ENCODE measurements around the gene DPM3.
"Not testable (repeated sequence)": the region's sequence is repeated elsewhere in the genome, so short reads cannot be mapped to it uniquely, and the experiment has no call there.

Gene DPM3

DNA sequence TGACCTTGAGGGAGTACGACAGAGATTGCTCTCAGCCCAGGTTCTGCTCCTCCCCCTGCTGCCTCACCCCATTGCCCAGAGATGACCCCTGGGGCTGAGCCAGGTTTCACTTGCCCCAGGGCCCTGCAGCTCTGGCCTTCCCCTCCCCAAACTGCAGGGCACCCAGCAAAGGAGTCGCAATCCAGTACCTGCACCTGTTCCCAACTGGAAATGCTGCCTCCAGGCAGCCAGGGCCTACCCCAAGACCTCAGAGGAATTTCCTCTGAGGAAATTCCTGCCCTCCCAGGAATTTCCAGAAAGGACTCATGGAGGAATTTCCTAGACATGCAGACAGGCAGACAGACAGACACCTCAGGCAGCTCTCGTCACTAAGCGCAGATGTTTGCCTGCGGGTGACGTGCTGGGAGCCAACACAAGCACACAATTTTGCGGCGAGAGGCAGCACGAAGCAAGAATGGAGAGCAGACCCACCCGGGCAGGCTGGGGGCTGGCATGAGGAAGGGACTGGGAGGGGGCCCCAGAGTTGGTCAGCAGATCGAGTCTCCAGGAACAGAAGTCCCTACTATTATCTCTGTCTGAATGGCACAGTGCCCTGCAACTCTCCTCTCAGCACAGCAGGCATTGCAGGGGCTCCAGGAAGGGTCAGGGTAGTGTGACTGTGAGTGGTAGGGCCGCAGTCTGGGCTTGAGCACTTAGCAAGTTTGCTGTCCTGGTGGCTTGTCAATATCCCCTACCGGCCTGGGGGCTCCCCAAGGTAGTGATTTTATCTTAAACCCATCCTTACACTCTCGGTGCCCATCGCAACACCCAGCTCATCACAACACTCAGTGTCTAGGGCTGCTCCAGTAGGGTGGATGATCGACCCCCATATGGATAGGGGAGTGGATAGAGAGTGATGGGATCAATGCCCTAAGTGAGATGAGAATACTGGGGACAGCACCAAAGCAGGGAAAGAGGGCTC, 15.5 kb downstream of the DPM3 start:
- DNase-seq, result no peak

DNA sequence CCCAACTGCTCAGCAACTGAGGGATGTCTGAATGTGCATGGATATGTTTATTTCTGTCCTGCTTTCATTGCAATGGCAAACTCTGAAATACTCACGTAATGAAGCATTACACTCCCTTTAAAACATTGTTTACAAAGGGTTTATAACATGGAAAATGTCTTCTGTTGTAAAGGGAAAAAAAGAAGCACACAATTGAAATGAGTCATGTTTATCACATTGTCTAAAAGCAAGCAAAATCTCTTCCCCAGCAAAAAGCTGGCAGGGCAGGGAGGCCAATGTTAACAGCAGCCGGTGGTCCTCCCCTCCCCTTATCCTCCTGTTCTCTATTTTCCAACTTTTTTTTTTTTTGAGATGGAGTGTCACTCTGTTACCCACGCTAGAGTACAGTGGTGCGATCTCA, 16.5 kb downstream of the DPM3 start:
- DNase-seq, result peak; percentile 74

DNA sequence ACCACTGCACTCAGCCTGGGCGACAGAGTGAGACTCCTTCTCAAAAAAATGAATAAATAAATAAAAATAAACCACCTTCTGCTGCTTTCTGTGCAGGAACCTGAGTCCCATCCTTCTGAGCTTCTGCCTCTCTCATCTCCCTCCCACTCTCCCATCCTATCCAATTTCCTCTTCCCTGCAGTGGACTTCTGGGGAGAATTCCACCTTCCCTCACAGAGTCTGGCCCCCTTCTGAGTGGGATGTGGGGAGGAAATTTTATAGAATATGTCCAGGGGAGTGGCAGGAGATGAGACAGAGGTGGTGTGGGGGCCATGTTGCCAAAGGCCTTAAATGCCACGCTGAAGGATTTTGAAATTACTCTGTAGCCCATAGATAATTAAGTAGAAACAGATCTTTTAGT, 18.0 kb downstream of the DPM3 start:
- DNase-seq, result no peak

DNA sequence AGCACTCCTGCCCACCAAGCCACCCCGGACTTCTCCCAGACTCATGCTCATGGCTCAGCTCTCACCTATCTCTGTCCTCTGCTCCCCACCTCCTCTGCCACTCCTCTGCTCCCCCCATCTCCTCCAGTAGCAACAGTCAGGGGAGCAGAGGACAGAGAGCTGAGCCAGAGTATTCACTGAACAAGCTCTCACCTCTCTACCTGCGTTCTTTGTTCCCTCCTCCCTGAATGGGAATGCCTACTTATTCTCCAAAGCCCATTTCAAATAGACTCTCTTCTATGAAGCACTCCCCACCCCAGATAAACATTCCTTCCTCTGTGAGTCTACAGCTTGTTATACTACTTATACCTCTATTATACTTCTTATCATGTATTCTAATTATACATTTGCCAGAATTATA, 19.1 kb downstream of the DPM3 start:
- no peak for DNase-seq

DNA sequence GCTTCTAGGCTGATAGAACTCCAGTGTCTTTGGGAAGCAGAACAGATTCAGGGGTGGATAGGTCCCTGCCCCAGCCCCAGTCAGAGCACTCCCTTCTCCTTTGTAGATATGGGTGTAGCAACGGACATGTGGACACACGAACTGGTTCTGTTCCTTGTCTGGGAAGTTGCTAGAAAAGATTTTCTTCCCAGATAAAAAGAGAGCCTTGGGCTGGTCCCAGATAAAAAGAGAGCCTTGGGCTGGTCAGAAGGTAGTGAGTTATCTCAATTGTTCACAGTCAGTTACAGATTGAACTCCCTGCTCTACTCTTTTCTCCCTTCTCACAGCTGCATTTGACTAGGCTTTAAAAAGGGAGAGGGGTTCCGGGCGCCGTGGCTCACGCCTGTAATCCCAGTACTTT, 20.1 kb downstream of the DPM3 start:
- DNase-seq, result no peak

DNA sequence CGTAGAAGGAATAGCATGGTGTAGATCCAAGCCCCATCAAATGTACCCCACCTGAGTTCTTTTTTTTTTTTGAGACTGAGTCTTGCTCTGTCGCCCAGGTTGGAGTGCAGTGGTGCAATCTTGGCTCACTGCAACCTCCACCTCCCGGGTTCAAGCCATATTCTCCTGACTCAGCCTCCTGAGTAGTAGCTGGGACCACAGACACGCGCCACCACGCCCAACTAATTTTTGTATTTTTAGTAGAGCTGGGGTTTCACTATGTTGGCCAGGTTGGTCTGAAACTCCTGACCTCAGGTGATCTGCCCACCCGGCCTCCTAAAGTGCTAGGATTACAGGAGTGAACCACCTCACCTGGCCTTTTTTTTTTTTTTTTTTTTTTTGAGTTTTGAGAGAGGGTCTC, 22.2 kb downstream of the DPM3 start:
- DNase-seq, result not testable (repeated sequence)

DNA sequence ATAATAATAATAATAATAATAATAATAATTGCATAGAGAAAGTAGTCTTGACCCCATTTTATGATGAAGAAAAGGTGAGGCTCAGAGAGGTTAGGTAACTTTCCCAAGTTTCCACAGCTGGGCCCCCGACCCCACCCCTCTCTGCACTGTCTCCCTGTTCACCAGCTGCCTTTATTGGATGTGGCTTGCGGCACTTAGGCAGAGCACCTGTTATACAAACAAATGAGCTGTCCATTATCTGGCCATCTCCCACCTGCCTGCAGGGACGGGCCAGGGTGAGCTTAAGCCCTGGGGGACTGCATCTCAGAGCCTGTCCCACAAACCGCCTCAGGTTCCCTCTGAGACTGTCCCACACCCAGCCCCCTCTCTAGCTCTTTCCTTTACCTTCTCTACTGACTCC, 22.7 kb downstream of the DPM3 start:
- peak; percentile 87 for DNase-seq

DNA sequence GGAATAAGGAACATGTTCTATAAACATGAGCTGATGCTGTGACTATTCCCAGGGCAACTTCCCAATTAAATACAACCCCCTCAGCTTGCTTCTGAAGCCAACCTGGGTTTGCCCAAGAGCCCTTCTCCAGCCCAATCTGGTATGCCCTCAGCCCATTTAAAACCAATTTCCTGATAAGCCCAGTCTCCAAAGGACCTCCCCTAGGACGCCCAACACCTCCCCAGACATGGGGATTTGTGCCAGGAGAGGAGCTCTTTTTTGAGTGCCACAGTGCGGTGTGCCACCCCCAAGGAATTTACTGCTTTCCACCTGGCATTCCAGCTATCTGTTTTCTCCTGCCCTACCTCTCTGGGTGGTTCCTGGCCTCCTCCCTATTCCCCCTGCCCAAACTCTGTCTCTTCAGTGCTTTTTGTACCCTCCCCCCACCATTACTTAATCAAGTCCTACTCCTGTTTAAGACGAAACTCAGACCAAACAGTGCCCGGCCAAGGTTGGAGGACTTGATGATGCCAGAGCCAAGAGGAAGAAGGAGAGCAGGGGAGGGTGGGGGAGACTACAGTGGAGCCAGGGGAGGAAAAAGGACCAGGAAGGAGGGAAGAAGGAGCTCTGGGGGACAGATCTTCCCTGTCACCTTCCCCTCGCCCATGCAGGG, 24.1 kb downstream of the DPM3 start:
- DNase-seq, result no peak

DNA sequence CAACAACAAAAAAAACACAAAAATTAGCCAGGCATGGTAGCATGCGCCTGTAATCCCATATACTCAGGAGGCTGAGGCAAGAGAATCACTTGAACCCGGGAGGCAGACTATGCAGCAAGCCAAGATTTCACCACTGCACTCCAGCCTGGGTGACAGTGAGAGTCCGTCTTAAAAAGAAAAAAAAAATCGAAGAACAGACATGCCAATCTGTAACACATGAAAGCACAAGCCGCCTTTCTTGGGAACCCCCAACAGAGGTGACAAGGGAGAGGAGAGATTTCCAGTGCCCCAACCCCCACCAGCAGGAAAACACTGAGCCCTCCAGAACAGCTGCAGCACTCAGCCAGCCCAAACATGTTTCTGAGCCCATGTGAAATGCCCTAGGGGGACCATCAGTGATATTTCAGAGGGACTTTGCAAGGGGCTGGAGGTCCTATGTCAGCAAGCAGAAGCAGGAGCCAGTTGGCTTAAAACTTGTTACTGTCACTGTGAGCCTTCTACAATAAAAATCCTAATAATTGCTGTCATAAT, 26.8 kb downstream of the DPM3 start:
- DNase-seq, result no peak

DNA sequence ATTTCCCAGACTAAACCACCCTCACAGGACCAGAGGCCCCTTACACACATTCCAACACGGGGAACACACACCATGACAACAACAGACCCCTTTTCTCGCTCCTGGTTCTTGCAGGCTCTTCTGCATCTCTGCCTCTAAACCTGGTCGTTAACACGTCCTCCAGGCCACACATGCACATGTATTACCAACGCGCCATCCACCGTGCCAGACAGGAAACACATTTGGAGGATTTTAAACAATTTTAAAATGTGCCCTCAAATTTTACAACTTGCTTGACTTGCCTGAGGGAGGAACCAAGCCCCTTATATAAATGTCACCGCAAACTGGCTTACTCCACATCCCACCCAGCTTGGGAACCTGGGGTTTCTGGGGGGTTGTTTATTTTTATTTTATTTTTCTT, 29.5 kb downstream of the DPM3 start:
- no peak for DNase-seq

DNA sequence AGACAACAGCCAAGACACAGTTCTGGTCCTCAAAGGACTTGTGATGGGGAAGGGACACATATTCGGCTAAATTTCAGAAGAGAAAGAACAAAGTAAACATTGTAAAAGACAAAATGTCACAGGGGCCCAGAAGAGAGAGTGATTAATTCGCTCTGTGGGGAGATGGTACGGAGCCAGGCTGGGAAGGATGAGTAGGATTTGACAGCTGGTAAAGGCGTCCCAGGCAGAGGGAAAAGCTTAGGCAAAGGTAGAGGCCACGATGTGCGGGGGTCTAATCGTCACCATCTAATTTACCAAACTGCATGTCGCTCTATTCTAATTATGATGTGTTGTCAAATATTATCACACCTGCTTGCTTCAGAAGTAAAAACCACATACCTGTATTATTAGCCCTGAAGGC, 29.9 kb downstream of the DPM3 start:
- DNase-seq, result no peak

DNA sequence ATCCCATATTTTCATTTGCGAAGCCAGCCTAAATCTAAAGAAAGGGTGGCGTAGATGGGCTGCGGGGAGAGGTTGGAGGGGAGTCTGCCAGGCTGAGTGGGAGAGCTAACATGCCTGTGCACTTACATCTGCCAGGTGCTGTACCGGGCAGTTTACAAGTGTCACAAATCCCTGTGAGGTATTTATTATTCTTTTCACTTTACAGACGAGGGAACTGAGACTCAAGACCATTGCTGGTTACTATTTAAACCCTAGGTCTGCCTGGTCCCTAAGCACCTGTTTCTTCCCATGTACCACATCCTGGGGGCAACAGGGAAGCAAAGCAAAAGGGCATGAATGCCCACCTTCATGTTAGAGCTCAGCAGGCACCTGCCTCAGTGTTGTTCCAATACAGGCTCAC, 32.0 kb downstream of the DPM3 start:
- no peak for DNase-seq

DNA sequence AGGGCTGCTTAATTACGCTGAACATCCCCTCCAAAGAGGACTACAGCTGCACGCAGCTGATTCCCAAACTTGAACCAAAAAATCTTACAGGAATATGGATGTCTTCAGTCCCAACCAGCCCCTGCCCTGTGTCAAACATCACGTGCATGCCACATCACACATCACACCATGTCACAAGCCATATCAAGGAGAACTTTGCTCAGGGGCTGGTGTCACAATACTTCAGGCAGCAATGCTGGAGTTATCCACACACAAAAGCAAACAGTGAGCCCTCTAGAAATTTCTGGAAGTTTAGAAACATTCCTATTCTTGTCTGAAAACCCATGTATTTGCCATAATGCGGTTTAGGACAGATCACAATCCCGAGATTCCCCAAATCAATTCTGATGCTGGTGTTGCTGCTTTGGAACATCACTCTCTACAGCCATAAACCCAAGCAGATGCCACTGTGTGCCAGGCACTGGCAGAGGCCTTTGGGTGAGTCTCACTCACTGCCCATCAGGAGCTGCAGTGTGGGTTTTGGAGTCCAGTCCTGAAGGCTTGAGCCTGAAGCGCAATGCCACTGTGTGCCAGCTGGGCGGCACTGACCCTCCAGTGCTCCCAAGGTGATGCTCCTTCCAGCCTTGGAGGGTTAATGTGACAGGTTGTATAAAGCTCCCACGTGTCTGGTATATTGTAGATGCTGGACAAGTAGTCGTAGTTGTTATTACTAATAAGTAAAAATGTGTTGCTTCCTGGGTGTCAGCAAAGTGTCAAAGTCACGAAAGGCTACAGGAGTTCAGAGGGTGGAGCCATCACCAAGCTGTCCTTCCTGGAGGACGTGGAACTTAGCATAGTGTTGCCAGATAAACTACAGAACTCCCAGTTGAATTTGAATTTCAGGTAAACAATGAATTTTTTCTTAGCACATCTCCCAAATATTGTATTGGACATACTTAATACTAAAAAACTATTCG, 32.7 kb downstream of the DPM3 start:
- no peak for DNase-seq

DNA sequence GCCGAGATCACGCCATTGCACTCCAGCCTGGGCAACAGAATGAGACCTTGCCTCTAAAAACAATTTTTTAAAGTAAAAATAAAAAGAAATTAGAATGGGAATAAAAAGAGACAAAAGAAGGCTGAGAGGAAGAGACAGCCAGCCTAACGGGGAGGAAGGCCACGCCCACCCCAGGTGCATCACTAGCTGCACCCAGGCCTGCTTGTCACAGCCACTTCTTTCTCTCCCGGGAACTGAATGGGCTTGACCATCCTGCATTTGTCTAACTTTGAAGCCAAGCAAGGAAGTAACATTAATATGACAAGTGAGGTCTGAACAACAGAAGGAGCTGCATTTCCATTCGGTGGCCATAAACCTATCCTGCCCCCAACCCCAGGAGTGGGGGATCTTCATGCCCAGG, 33.5 kb downstream of the DPM3 start:
- DNase-seq, result peak; percentile 44

DNA sequence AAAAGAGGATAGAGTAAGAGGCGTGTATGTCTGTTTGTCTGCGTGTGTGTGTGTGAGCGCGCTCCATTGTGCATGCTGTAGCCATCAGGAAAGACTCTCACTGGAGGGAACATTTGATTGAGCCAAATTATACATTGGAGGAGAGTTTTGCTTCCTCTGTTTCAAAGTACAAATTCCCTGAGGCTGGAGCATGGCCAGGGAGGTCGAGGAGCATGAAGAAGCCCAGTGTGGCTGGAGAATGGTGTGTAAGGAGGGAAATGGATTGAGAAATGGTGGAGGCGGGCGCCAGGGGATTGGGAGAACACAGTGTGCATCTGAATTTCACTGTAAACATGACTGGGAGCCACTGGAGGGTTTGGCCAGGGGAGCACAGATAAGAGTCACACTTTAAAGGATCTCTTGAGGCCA, 34.7 kb downstream of the DPM3 start:
- DNase-seq, result no peak

DNA sequence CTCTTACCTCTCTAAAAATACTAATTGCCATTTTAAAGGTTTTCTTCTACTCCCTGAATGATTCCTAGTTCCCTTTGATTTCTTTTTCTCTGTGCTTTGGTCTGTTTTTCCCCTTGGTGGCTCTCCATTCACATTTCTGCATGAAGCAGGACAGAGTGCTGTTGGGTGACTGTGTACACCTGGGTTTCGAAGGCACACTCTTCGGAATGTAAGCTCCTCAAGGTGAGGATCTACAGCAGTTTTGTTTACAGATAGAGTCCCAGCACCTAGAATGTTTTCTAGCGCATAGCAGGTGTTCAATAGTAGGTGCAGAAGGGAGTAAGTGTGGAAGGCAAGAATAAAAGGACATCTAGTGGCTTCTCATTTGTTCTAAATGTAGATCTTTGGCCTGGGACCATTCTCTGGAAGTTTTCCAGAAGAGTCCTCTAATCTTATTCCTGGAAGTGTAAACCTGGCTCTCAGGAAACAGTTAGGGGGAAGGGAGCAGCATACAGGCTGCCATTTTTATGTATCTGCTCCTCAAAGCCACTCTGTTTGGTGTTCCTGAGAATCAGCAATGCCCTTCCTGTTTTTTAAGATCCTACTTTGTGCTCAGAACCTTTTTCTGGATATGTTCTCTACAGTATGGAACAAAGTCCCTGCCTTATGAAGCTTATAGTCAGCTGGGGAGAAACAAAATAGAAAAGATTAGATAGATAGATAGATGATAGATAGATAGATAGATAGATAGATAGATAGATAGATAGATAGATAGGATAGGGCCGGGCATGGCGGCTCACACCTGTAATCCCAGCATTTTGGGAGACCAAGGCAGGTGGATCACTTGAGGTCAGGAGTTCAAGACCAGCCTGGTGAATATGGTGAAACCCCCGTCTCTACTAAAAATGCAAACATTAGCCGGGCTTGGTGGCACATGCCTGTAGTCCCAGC, 35.5 kb downstream of the DPM3 start:
- no peak for DNase-seq

DNA sequence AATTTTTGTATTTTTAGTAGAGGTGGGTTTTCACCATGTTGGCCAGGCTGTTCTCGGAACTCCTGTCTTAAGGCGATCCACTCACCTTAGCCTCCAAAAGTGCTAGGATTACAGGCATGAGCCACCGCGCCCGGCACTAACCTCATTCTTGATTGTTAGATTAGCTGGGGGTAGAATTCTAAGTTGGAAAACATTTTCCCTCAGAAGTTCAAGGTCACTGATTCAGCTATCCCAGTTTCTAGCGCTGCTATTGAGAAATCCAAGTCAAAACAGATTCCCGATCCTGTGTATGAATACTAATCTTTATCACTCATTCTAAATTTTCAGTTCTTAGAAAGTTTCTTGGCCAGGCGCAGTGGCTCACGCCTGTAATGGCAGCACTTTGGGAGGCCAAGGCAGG, 37.0 kb downstream of the DPM3 start:
- no peak for DNase-seq

DNA sequence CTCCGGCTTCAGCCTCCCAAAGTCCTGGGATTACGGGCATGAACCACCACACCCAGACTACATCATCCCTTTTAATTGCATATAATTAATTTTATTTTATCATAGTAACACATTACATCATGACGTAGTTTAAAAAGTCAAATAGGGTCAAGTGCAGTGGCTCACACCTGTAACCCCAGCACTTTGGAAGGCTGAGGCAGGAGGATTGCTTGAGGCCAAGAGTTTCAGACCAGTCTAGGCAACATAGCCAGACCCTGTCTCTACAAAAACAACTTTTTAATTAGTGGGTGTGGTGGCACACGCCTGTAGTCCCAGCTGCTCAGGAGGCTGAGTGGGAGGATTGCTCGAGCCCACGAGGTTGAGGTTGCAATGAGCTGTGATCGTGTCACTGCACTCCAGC, 41.0 kb downstream of the DPM3 start:
- no peak for DNase-seq

DNA sequence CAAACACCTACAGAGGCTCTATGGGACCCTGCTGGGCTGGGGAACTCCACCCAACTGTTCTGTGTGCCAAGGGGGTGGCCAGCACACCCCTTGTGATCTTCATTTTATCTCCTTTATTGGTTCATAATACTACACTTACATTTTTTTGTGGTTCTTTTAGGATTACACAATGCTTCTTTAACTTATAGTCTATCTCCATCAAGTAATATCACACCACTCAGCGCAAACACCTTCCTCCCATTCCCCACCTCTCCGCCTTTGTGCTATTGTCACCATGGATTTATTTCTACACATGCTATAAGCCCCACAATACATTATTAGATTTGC, 45.7 kb downstream of the DPM3 start:
- DNase-seq, result no peak

DNA sequence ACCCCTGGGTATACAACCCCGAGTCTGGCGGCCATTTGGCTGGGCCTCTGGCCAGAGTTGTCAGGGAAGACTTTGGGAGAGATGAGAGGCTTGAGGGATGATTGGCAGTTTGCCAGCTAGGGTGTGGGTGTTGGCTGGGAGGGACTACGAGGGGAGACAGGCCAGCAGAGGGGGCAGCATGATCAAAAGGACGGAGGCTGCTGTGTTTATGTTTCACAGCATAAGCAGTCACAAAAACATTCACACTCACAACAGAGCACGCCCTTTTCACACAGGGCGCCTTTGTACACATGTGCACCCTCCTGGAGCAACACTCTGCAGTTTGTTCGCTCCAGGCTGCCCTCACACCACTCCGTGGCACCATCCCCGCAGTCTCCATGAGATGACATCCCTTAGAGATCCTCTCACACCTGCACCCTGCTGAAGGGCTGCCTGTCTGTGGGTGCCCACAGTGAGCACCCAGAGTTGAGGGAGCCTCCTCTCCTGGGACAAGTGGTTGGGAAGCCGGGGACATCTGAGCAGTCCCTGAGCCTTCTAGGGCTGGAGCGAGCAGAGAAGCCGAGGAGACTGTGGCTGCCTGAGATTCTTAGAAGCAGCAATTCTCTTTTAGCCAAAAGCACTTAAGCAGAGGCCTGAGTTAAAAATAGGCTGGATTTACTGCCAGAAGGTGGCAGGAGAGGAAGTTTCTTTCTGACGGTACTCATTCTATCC, 46.3 kb downstream of the DPM3 start:
- peak; percentile 72 for DNase-seq

DNA sequence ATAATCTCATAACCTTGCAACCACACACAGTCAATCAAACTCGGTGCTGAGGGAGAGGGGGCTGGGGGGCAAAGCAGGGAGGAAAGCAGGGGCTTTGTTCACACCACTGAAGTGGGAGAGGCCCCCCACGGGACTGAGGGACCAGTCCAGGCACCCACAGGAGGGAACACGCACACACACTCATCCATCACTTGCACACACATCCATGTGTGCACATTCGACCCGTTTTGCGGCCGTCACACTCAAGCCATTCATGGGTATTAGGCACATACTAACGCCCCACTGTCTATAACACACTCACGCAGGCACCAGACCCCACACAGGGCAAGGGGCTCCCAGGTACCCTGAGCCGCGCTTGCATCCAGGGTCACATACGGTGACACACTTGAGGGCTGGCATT, 47.7 kb downstream of the DPM3 start:
- DNase-seq, result no peak

All from DMS53 (cell line).